Endodermal cell (in vitro differentiated cells): ENCODE results near the gene KCNJ3. TPM values are rescaled to one million over a fixed set of nuclear protein-coding genes. Genes with fewer than 3 reads are reported as not detected.
"Not testable (repeated sequence)": the region's sequence is repeated elsewhere in the genome, so short reads cannot be mapped to it uniquely, and the experiment has no call there.

Experiments used
- DNase-seq: peaks from one replicate; pipeline ENCODE4 v3.0.0-alpha.2; 2017
- H3K27ac ChIP-seq: 2 replicates; pipeline ENCODE4 v1.5.1; 2013; ENCODE audit warnings: mild to moderate bottlenecking, low read depth, low read length, moderate library complexity
- H3K27me3 ChIP-seq: 2 replicates; pipeline ENCODE4 v1.6.1; 2013; ENCODE audit warnings: mild to moderate bottlenecking, low read length, moderate library complexity; ENCODE audit not compliant: insufficient read depth, control insufficient read depth, poor library complexity, severe bottlenecking
- H3K36me3 ChIP-seq: 2 replicates; pipeline ENCODE4 v1.7.0; 2013; ENCODE audit warnings: mild to moderate bottlenecking, low read length, moderate library complexity; ENCODE audit not compliant: control insufficient read depth, insufficient read depth
- H3K4me1 ChIP-seq: one replicate; pipeline ENCODE4 v1.7.0; 2013; ENCODE audit warnings: low read length; ENCODE audit not compliant: control insufficient read depth, insufficient read depth
- H3K4me3 ChIP-seq: 2 replicates; pipeline ENCODE4 v1.5.1; 2013; ENCODE audit warnings: mild to moderate bottlenecking, low read length, moderate library complexity
- H3K9ac ChIP-seq: 2 replicates; pipeline ENCODE4 v1.6.1; 2013; ENCODE audit warnings: mild to moderate bottlenecking, low read length, moderate library complexity; ENCODE audit not compliant: poor library complexity, severe bottlenecking; ENCODE audit errors: extremely low read depth
- H3K9me3 ChIP-seq: 2 replicates; pipeline ENCODE4 v1.6.1; 2013; ENCODE audit warnings: mild to moderate bottlenecking, low read length, moderate library complexity; ENCODE audit not compliant: control insufficient read depth
- H3K27ac Mint-ChIP-seq: 2 replicates; pipeline ENCODE4 v1.8.0; 2020; ENCODE audit warnings: mixed read lengths
- H3K27me3 Mint-ChIP-seq: 2 replicates; pipeline ENCODE4 v1.8.0; 2021; ENCODE audit warnings: mild to moderate bottlenecking, mixed read lengths; ENCODE audit not compliant: insufficient read depth
- H3K36me3 Mint-ChIP-seq: 2 replicates; pipeline ENCODE4 v1.8.0; 2020; ENCODE audit warnings: low read depth, mixed read lengths
- H3K4me1 Mint-ChIP-seq: 2 replicates; pipeline ENCODE4 v1.8.0; 2020; ENCODE audit warnings: mixed read lengths
- H3K4me3 Mint-ChIP-seq: 2 replicates; pipeline ENCODE4 v1.8.0; 2020; ENCODE audit warnings: mild to moderate bottlenecking, moderate library complexity, mixed read lengths
- H3K9me3 Mint-ChIP-seq: 2 replicates; pipeline ENCODE4 v1.8.0; 2020; ENCODE audit warnings: mild to moderate bottlenecking, mixed read lengths
- WGBS, 2 experiments: methylation state at CpG; one replicate each; pipeline versions ENCODE4 v1.1.5 to v1.1.7; 2013; ENCODE audit warnings: missing lambda C conversion rate in 2 of 2, mixed read lengths in 1 of 2; ENCODE audit not compliant: insufficient coverage in 1 of 2, insufficient read length in 1 of 2; 5-methylcytosine and 5-hydroxymethylcytosine counted together
- total RNA-seq, 2 donors: library from RNA; stranded (reverse); fragmentation: NEBNext Ultra II Directional in 1 of 2; extraction: Animal tissue kit (Norgen Biotek cat#: 25700) in 1 of 2; gene quantifications; 2 replicates in 1 of 2; 3 replicates in 1 of 2; pipeline ENCODE4 v1.2.1, GENCODE V29; 2021
- TF ChIP-seq, protein P1 (sequence below): fragments of 200-600 bp; sonication (generic); conservative IDR thresholded peaks from 2 replicates; pipeline ENCODE4 v1.5.0; 2021; ENCODE audit warnings: antibody characterized with exemption, mild to moderate bottlenecking

KCNJ3 gene
- total RNA-seq, 2 donors from 2014 or later = 4.3 to 7.6 TPM

DNA sequence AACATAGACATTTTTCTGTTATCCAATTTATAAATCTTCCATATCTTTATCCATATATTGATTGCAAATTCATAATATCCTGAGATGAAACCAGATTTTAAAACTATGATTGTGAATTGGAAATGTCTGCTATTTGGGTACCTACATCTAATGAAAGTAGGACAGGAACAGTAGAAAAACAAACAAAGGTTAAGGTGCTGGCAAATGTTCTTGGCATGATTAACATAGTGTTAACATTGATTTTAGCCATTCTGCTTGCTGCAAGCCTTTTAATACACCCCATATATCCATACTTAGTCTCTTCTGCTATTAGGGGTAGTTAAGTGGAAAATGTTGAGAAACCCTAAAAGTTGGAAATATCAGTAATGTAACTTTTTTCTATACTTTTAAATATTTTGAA, 152.0 kb downstream of the KCNJ3 start:
- H3K27me3 ChIP-seq = no peaks in the 10 kb centered on the region
- no peak overlapping the region for H3K4me3 Mint-ChIP-seq
- no peak overlapping the region for H3K27ac ChIP-seq
- no peaks in the 10 kb centered on the region for H3K9me3 ChIP-seq
- no peaks in the 10 kb centered on the region for H3K36me3 Mint-ChIP-seq
- peaks cover 20% of the 10 kb centered on the region for H3K4me1 Mint-ChIP-seq
- peaks cover 7% of the 10 kb centered on the region for H3K4me1 ChIP-seq
- no peak overlapping the region for H3K4me3 ChIP-seq
- no peak overlapping the region for H3K27ac Mint-ChIP-seq
- H3K27me3 Mint-ChIP-seq = no peaks in the 10 kb centered on the region
- H3K36me3 ChIP-seq = no peaks in the 10 kb centered on the region
- H3K9me3 Mint-ChIP-seq = no peaks in the 10 kb centered on the region
- DNase-seq = no peak
- TF ChIP-seq, protein P1, sequence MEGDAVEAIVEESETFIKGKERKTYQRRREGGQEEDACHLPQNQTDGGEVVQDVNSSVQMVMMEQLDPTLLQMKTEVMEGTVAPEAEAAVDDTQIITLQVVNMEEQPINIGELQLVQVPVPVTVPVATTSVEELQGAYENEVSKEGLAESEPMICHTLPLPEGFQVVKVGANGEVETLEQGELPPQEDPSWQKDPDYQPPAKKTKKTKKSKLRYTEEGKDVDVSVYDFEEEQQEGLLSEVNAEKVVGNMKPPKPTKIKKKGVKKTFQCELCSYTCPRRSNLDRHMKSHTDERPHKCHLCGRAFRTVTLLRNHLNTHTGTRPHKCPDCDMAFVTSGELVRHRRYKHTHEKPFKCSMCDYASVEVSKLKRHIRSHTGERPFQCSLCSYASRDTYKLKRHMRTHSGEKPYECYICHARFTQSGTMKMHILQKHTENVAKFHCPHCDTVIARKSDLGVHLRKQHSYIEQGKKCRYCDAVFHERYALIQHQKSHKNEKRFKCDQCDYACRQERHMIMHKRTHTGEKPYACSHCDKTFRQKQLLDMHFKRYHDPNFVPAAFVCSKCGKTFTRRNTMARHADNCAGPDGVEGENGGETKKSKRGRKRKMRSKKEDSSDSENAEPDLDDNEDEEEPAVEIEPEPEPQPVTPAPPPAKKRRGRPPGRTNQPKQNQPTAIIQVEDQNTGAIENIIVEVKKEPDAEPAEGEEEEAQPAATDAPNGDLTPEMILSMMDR = no peak
- H3K9ac ChIP-seq = no peak overlapping the region

DNA sequence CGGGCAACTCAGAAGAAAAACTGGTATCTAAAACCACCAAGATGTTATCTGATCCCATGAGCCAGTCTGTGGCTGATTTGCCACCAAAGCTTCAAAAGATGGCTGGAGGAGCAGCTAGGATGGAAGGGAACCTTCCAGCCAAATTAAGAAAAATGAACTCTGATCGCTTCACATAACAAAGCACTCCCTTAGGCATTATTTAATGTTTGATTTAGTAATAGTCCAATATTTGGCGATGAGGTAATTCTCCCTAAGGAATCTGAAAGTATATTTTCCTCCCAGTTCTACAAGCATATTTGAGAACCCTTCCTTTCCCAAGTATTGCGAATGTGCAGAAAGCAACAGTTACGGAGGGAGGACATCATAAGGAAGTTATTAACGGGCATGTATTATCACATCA, 156.6 kb downstream of the KCNJ3 start:
- WGBS, 2 experiments = 99 to 100% methylated on average over 1 to 6 of the region's 6 CpGs
- no peak overlapping the region for H3K4me3 Mint-ChIP-seq
- H3K27me3 ChIP-seq = no peaks in the 10 kb centered on the region
- DNase-seq = no peak
- no peaks in the 10 kb centered on the region for H3K36me3 Mint-ChIP-seq
- TF ChIP-seq, protein P1 = no peak
- no peaks in the 10 kb centered on the region for H3K9me3 Mint-ChIP-seq
- H3K4me1 Mint-ChIP-seq = peaks cover 9% of the 10 kb centered on the region
- no peak overlapping the region for H3K4me3 ChIP-seq
- H3K27me3 Mint-ChIP-seq = no peaks in the 10 kb centered on the region
- no peaks in the 10 kb centered on the region for H3K9me3 ChIP-seq
- H3K27ac Mint-ChIP-seq = no peak overlapping the region
- H3K36me3 ChIP-seq = no peaks in the 10 kb centered on the region
- H3K27ac ChIP-seq = no peak overlapping the region
- peaks cover 7% of the 10 kb centered on the region for H3K4me1 ChIP-seq
- no peak overlapping the region for H3K9ac ChIP-seq

DNA sequence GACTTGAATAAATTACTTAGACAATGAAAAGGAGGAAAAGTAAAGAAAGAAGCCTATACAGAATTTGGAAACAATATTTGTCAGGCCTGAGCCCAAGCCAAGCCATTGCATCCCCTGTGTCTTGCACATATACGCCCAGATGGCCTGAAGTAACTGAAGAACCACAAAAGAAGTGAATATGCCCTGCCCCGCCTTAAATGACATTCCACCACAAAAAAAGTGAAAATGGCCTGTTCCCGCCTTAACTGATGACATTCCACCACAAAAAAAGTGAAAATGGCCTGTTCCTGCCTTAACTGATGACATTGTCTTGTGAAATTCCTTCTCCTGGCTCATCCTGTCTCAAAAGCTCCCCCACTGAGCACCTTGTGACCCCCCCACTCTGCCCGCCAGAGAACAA, 168.7 kb downstream of the KCNJ3 start:
- H3K4me1 ChIP-seq, H3K27ac ChIP-seq, H3K27me3 Mint-ChIP-seq, H3K9ac ChIP-seq, H3K9me3 ChIP-seq, H3K4me1 Mint-ChIP-seq, H3K27ac Mint-ChIP-seq, H3K27me3 ChIP-seq, H3K36me3 ChIP-seq: not testable (repeated sequence)
- peak; percentile 64 for DNase-seq
- peak overlapping the region; percentile 35 for H3K4me3 ChIP-seq
- H3K9me3 Mint-ChIP-seq = peaks cover 22% of the 10 kb centered on the region
- H3K4me3 Mint-ChIP-seq = peak overlapping the region; percentile 17
- peaks cover 13% of the 10 kb centered on the region for H3K36me3 Mint-ChIP-seq
- 80 to 100% methylated on average over 1 to 4 of the region's 4 CpGs for WGBS, 2 experiments

DNA sequence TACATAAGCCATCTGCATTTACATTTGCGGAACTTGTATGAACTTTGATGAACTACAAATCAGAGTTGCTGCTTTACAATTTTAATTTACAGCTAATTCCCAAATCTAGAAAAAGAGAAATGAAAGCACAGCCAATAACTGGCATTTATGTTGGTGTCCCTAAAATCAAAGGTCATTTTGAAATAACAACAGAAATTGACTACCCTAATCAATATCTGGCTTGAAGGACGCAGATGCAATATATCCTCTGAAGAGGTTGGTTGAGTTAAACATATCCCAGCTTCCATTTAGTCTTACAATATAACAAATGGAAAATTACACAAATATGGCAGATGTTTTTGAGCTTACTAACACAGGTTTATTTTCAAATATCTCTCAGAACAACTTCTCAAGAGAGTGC, 177.5 kb downstream of the KCNJ3 start:
- Histone ChIP-seq H3K4me3 (no peak overlapping the region), H3K36me3 (no peaks in the 10 kb centered on the region), H3K27ac (no peak overlapping the region), H3K9me3 (no peaks in the 10 kb centered on the region), H3K4me1 (no peaks in the 10 kb centered on the region), H3K9ac (no peak overlapping the region), H3K27me3 (no peaks in the 10 kb centered on the region)
- TF ChIP-seq, protein P1 = no peak
- Mint-ChIP-seq H3K4me1 (no peaks in the 10 kb centered on the region), H3K27me3 (no peaks in the 10 kb centered on the region), H3K4me3 (no peak overlapping the region), H3K27ac (no peak overlapping the region), H3K36me3 (no peaks in the 10 kb centered on the region), H3K9me3 (no peaks in the 10 kb centered on the region)
- DNase-seq = no peak
- WGBS, 2 experiments = 92 to 100% methylated on average over 1 to 2 of the region's 2 CpGs
